A204.1 (cell line): ENCODE measurements around the gene MPP4.
"Not testable (repeated sequence)": the region's sequence is repeated elsewhere in the genome, so short reads cannot be mapped to it uniquely, and the experiment has no call there.

Experiments used
- FAIRE-seq: peaks from 2 replicates; lab custom pipeline; 2012; peaks lifted over from hg19 to GRCh38; lab: Jason Lieb, UNC

The MPP4 gene

DNA sequence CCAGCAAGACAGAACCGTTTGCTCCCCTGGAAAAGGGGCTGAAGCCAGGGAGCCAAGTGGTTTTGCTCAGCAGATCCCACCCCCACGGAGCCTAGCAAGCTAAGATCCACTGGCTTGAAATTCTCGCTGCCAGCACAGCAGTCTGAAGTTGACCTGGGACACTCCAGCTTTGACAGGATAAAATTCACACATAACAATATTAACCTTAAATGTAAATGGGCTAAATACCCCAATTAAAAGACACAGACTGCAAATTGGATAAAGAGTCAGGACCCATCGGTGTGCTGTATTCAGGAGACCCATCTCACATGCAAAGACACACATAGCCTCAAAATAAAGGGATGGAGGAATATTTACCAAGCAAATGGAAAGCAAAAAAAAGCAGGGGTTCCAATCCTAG, 27.2 kb downstream of the MPP4 start:
- not testable (repeated sequence) for FAIRE-seq

DNA sequence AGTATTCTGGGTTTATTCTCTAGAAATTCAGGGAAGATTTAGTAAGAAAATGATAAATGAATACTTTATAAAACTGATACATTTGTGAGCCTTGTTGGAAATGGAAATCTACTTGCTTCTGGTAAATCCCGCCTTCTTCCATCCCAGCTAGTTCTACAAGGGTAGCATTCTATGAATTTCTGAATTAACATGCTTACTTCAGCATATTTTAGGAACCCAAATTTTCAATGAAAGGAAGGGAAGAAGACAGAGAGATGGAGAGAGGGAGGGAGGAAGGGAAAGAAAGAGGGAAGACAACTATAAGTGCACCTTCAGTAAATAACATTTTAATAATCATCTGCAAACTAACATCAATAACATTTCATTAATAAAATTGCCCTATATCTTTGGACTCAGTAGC, 28.6 kb downstream of the MPP4 start:
- FAIRE-seq: no peak

DNA sequence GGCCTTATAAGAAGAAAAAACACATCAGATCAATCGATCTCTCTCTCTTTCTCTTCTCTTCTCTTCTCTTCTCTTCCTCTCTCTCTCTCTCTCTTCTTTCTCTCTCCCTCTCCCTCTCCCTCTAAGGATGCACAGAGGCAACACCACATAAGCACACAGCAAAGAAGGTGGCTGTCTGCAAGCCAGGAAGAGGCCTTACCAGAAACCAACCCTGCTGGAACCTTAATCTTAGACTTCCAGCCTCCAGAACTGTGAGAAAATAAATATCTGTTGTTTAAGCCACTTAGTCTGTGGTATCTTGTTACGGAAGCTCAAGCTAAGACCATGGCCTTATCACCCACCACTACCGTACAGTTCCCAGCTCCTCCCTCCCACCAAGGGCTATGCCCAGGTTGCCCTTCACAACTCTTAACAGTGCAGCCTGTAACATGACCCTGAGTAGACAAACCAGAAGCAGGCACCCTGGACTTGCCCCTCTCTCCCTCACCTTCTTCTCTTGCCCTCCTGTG, 30.0 kb downstream of the MPP4 start:
- FAIRE-seq: no peak

- FAIRE-seq: no peak
Observed at GRCh38 chr2:201664334-201664733, 34.1 kb downstream of the MPP4 start.

DNA sequence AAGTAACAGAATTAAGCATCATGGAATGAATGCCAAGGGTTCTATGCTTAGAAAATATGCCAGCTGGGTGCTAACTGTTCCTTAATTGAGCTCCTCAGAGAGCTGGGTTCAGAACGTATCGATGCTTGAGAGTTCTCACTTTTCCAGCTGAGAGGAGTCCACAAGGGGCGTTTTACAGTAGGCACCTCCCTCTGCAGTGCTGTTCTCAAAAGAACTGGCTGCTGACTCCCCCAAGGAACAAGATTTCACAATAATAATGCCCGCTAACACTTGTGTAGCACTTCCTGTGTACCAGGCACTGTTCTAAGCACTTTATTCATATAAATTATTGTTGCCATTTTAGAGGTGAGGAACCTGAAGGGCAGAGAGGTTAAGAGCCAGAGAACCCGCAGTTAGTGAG, 37.1 kb downstream of the MPP4 start:
- no peak for FAIRE-seq

GRCh38 chr2:201660293-201660895, 38.0 kb downstream of the MPP4 start:
- FAIRE-seq: no peak

DNA sequence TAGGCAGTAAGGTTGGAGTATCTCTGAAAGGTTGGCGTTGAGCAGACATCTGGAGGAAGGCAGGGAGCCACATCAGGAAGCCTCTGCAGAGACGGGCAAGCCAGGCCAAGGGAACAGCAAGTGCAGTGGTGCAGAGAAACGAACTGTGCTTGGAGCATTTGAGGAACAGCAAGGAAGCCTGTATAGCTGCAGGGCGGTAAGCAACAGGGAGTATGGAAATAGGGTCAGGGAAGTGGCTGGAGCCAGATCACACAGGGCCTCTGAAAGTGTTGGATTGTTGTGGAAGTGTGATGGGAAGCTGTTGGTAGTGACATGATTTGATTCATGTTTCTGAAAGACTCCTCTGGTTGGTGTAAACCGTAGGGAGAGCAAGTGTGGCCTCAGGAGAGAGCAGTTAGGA, 41.7 kb downstream of the MPP4 start:
- FAIRE-seq: no peak

- FAIRE-seq: no peak
Observed at GRCh38 chr2:201656102-201656501, 42.3 kb downstream of the MPP4 start.

GRCh38 chr2:201654616-201655384, 43.6 kb downstream of the MPP4 start:
- FAIRE-seq: no peak

- FAIRE-seq: no peak
Observed at GRCh38 chr2:201653221-201653620, 45.2 kb downstream of the MPP4 start.

DNA sequence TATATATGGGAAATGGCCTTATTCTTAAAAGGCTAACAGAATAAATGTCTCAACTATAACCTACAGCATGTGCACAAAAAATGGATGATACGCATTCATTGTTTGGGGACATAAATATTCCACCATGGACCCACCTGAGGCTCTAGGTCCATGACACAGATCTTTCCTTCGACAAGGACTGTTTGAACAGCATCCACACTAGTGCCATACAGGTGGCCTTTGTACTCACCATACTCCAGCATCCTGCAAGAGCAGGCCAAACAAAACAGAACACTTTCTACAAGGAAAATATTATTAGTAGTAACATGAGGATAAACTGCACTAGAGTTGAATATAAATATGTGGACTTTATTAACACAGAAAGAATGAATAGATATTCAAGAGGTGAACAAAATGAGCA, 49.0 kb downstream of the MPP4 start:
- no peak for FAIRE-seq

- no peak for FAIRE-seq
Observed at GRCh38 chr2:201647431-201647830, 51.0 kb downstream of the MPP4 start.

DNA sequence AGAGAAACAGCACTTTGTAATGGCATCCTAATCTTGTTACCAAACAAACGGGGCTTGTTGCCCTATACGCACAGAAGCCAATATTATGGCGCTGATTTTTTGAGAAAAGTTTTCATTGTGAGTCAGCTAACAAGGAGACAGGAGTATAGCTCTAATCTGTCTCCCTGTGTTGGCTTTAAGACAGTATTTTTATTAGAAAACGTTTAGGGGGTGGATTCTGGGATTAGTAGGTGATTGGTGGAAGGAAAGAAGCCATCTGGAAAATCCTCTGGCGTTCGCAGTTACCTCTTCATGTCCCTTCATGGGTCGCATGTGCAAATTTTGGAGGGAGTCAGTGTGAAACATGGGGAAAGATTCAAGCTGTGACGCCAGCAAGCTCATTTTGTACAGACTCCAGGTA, 54.4 kb downstream of the MPP4 start:
- no peak for FAIRE-seq

GRCh38 chr2:201643216-201643890, 55.1 kb downstream of the MPP4 start, which contains the start of gene TMEM237:
Gene TMEM237, minus strand, starts transcription at chr2:201643503. Its CDS starts 103 bp downstream, at chr2:201643400.
- FAIRE-seq: no peak

- no peak for FAIRE-seq
Observed at GRCh38 chr2:201642579-201643215, 55.7 kb downstream of the MPP4 start.

DNA sequence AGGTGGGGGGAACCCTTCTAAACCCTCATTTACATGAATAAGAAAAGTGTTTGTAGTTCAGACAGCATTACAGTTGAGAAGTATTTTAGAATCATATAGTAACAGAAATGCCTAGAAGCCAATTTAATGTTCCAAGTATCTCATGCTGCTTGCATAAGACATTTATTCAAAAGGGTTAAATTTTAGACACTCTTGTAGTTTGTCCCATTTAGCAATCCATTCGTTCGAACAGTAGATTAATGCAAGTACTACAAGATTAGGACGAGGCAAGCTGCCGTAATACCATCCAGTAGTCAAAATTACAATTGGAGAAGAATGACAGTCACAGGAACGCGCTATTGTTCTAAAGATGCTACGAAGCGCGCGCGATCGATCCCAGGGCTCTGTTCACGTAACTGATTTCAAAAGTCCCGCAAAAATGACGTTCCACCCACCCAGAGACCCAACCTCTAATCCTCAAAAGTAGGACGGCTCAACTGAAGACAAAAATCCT, 56.3 kb downstream of the MPP4 start:
- FAIRE-seq: no peak

- FAIRE-seq: no peak
Observed at GRCh38 chr2:201639205-201639604, 59.2 kb downstream of the MPP4 start.

DNA sequence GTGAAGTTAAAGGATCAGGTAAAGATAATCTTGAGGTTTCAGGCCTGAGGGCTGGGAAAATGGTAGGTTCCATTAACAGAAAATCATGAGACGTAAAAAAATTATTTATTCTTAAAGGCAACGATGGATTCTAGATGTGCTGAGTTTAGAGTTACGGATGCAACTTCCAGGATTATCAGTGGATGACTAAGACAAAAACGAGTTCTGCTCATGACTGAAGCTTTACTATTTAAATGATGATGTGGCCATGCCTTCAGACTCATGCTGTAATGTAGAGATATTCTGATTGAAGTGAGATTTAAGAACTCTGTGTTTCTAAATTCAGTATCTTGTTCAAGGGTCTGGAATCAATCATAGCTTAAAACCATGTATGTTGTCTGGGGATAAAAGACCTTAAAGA, 60.1 kb downstream of the MPP4 start:
- FAIRE-seq: no peak

DNA sequence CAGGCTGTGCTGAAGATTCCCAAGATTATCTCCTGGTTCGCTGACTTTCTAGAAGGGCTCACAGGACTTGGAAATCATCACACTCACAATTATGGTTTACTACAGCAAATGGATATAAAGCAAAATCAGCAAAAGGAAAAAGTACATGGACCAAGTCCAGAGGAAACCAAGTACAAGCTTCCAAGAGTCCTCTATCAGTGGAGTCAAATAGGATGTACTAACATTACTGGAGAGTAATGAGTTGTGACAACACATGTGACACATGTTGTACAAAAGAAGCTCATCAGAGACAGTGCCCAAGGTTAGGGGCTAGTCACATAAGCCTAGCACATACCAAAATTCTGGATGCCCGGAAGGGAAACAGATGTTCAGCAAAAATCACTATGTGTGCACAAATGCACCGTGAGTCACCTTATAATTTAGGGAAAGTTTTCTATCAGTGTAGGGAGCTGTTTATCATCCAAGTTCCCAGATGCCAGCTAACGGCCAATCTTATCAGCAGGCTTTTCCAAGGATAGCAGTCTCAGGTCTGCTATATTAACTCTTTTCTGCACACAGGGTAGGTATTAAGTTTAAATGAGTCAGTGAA, 64.7 kb downstream of the MPP4 start:
- no peak for FAIRE-seq

DNA sequence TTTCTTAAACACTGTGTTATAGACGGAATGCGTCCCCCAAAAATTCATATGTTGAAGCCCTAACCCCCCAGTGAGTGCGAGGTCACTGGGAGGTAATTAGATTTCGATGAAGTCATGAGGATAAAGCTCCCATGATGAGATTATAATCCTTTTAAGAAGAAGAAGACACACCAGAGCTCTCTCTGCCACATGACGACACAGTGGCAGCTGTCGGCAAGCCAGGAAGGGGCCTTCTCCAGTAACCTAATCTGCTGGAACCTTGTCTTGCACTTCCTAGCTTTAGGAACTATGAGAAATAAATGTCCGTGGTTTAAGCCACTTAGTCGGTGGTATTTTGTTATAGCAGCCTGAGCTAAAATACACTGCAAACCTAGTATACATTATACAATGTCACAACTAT, 67.4 kb downstream of the MPP4 start:
- no peak for FAIRE-seq

DNA sequence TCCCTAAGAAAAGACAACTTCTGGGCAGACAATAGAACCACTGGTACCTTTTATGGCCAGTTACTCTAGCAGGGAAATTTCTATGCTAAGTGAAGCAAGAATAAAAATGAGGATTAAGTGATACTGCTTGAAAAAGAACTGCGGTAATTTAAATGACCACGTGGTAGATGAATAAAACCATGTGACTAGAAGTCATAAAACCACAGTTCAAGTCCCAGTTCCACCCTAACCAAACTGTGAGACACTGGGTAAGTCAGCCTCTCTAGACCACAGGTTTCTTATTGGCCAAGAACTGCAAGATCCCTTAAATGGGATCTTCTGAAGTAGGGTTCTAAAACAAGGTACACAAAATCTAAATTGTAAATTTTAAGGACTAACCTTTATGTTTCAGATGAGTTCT, 67.9 kb downstream of the MPP4 start:
- FAIRE-seq: no peak

DNA sequence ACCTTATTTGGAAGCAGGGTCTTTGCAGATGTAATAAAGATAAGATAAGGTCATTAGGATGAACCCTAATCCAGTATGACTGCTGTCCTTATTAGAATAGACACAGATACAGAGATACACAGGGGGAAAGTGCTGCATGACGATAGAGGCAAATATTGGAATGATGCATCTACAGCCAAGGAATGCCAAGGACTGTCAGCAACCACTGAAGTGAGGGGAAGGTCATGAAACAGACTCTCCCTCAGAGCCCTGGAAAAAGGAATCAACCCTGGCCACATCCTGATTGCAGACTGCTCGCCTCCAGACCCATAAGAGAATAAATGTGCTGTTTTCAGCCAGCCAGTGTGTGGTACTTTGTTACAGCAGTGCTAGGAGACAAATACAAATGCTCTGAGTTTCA, 69.9 kb downstream of the MPP4 start:
- FAIRE-seq: no peak
